Activated CD4-positive, alpha-beta T cell treated with anti-CD3 and anti-CD28 coated beads, Interleukin-2, amount 50 U/mL, for 48 hours (primary cell): ENCODE measurements around the gene CCDC88A.
"Not testable (repeated sequence)": the region's sequence is repeated elsewhere in the genome, so short reads cannot be mapped to it uniquely, and the experiment has no call there.

Experiments
- DNase-seq, 2 experiments: peaks; one replicate each; pipeline ENCODE4 v3.0.0-alpha.2; 2020

CCDC88A gene

DNA sequence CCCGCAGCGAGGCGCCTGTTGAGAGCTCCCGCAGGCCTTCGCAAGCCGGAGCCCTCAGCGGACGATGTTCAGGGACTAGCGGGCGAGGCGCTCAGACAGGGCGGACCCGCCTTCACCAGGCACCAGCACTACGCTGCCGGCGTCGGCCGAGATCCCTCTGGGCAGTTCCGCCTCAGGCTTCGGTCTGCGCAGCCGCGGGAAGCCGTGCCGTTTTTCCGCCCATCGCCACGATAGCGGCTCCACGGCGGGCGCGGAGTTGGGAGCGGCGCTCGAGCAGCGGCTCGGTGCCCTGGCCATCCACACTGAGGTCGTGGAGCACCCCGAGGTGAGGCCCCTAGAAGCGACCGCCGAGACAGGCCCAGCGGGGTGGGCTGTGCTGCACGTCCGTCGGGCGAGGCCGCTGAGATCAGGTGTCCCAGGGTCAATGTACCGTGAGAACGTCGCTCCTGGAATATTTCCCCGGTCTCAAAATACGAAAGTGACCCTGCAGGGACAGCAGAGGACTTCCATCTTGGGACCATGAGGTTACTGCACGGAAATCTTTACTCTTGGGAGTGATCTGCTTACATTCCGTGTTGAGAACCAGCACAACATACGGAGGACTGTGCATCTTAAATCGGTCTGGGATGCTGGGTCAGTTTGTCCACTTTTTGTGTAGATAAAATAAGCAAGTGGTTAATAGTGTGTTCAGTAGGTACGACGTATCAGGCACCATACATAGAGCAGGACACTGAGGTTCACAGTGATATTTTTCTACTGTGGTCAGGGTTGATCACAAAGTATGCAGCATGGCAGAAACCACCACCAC, 137.3 kb downstream of the CCDC88A start:
- DNase-seq: peak; percentile 88 to 89

GRCh38 chr2:55280851-55281546, 138.7 kb downstream of the CCDC88A start:
- DNase-seq: not testable (repeated sequence)

- DNase-seq: not testable (repeated sequence)
Measured at GRCh38 chr2:55279859-55280424, 139.7 kb downstream of the CCDC88A start.

- DNase-seq: not testable (repeated sequence)
Measured at GRCh38 chr2:55279214-55279835, 140.3 kb downstream of the CCDC88A start.

DNA sequence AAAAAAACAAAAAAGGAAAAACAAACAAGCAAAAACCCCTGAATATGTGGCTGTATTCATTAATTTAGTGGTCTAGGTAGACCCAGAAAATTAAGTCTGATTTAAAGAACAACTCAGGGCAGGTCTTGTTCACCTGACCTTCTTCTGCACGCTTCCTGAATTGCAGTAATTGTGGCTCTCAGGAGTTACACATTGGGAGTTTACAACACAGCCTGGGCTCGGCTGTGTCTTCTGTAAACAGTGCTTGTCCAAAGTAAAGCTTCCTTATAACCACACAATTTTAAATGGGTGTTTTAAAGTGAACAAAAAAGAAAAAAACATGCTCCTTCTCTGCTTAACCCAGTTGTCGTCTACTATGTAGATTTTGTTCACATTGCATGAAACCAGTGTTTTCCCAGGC, 142.3 kb downstream of the CCDC88A start:
- no peak for DNase-seq

DNA sequence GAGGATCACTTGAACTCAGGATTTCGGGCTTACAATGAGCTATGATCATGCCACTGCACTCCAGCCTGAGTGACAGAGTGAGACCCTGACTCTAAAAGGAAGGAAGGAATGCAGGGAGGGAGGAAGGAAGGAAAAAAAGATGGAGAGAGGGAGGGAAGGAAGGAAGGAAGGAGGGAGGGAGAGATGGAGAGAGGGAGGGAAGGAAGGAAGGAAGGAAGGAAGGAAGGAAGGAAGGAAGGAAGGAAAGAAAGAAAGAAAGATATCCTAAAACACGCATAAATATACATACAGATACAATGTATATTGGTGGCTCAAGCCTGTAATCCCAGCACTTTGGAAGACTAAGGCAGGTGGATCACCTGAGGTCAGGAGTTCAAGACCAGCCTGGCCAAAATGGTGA, 145.3 kb downstream of the CCDC88A start:
- not testable (repeated sequence) for DNase-seq

- DNase-seq: no peak
Measured at GRCh38 chr2:55269645-55269990, 150.0 kb downstream of the CCDC88A start.

GRCh38 chr2:55268907-55269644, 150.6 kb downstream of the CCDC88A start, which contains the start of gene MTIF2:
TSS of gene MTIF2 (minus strand) at chr2:55269231. CDS start at chr2:55263858, 5,373 bp downstream.
- peak; percentile 93 to 96 for DNase-seq

- DNase-seq: no peak
Measured at GRCh38 chr2:55268288-55268906, 151.3 kb downstream of the CCDC88A start.

- DNase-seq: not testable (repeated sequence)
Measured at GRCh38 chr2:55259586-55259985, 160.1 kb downstream of the CCDC88A start.

DNA sequence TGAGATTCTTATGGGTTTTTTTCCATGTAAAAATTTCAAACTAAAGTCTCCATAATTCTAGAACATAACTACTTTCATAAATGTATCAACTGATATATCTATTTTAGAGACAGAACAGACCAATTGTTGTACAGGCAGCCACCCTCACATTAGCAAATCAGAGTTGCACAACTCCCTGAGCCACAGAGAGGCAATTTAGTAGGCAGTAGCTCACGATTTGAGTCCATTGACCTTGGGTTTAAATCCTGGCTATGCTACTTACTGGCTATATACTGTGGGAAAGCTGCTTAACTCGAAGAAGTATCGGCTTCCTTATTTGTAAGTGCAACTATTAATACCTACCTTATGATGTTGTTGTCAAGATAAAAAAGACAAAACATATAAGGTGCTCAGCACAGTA, 166.8 kb downstream of the CCDC88A start:
- no peak for DNase-seq

DNA sequence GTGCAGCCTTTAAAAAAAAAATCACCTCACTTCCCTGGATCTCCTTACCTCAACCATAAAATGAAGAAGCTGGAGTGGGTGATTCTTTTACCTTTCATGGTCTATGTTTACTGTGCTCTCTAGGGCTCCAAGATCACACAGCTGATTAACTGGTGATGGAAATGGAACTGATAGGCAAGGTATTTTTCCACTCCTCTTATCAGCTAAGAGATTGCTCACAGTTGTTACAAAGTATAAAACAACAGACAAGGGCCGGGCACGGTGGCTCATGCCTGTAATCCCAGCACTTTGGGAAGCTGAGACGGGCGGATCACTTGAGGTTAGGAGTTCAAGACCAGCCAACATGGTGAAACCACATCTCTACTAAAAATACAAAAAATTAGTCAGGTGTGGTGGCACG, 172.6 kb downstream of the CCDC88A start:
- DNase-seq: no peak

DNA sequence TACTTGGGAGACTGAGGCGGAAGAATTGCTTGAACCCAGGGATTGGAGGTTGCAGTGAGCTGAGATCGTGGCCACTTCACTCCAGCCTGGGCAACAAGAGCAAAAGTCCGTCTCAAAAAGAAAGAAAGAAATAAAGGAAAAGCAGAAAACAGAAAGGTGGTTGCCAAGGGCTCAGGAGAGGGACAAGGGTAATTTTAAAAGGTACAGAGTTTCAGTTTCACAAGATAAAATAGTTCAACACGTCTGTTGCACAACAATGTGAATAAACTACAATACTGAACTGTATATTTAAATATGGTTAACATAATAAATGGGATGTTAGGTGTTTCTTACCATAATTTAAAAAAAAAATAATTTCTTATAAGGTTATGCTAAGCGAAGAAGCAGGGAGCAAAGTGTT, 174.2 kb downstream of the CCDC88A start:
- DNase-seq: no peak

DNA sequence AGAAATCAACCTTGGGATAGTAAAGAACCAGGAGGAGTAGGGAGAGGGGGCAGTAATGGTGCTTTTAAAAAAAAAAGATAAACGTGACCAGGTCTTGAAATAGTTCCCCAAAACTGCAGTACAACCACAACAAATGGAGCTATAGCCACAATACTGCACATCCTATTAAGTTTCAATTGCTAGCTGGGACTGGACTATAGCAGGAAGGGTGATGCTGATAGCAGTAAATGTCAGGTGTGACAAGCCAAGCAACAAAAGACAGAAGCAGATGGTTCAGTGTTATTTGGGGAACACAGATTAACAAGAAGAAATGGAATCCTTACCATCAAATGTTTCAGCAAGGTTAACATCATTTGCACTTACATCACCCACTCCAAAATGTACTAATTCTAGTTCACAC, 177.0 kb downstream of the CCDC88A start:
- DNase-seq: no peak

GRCh38 chr2:55241582-55241981, 178.1 kb downstream of the CCDC88A start:
- not testable (repeated sequence) for DNase-seq

- DNase-seq: no peak
Measured at GRCh38 chr2:55239656-55240222, 179.9 kb downstream of the CCDC88A start.
